GM12878 (cell line): ENCODE measurements around the gene PTPRJ. TPM values are rescaled to one million over a fixed set of nuclear protein-coding genes. Genes with fewer than 3 reads are reported as not detected.

Experiments used
- ATF3 ChIP-seq: IDR thresholded peaks from 2 replicates; pipeline ENCODE4 v1.6.1; 2011; ENCODE audit warnings: low read depth, mild to moderate bottlenecking, low read length, moderate library complexity, borderline replicate concordance; ENCODE audit errors: extremely low read depth
- BCL11A ChIP-seq: IDR thresholded peaks from 2 replicates; pipeline ENCODE4 v1.6.1; 2011; ENCODE audit warnings: low read depth, low read length
- BCLAF1 ChIP-seq: fragments of 450-650 bp; IDR thresholded peaks from 2 replicates; pipeline ENCODE4 v1.6.1; 2017; ENCODE audit warnings: antibody characterized with exemption, mild to moderate bottlenecking, moderate library complexity
- BMI1 ChIP-seq: fragments of 450-650 bp; IDR thresholded peaks from 2 replicates; pipeline ENCODE4 v1.6.1; 2016; ENCODE audit warnings: mild to moderate bottlenecking, moderate library complexity, borderline replicate concordance
- CTCF ChIP-seq, 3 experiments: IDR thresholded peaks in 2 of 3; conservative IDR thresholded peaks in 1 of 3; 2 replicates each; pipeline ENCODE4 v1.5.1; 2011; ENCODE audit warnings: low read depth in 3 of 3, low read length in 3 of 3, mild to moderate bottlenecking in 3 of 3, control low read depth in 2 of 3, moderate library complexity in 2 of 3, inconsistent platforms in 1 of 3, mixed read lengths in 1 of 3; ENCODE audit not compliant: control insufficient read depth in 2 of 3, insufficient read depth in 1 of 3; ENCODE audit errors: extremely low read depth in 1 of 3
- IKZF2 ChIP-seq, 2 experiments: fragments of 450-650 bp; IDR thresholded peaks; 2 replicates each; pipeline ENCODE4 v1.6.1; 2017; ENCODE audit warnings: mild to moderate bottlenecking in 2 of 2, moderate library complexity in 2 of 2
- IRF5 ChIP-seq: fragments of 450-650 bp; IDR thresholded peaks from 2 replicates; pipeline ENCODE4 v1.6.1; 2017; ENCODE audit warnings: borderline replicate concordance
- MEF2B ChIP-seq: fragments of 450-650 bp; IDR thresholded peaks from 2 replicates; pipeline ENCODE4 v1.6.1; 2018; ENCODE audit warnings: mild to moderate bottlenecking, moderate library complexity; ENCODE audit not compliant: partially characterized antibody, poor library complexity, severe bottlenecking
- NFYB ChIP-seq: IDR thresholded peaks from 2 replicates; pipeline ENCODE4 v1.6.1; 2011; ENCODE audit warnings: low read depth, mild to moderate bottlenecking, low read length, improper control_type of control experiment, moderate library complexity; ENCODE audit not compliant: insufficient read depth
- NR2C2 ChIP-seq: IDR thresholded peaks from 2 replicates; pipeline ENCODE4 v1.6.1; 2011; ENCODE audit warnings: borderline replicate concordance, low read depth; ENCODE audit not compliant: control insufficient read depth, insufficient read length
- PAX5 ChIP-seq: IDR thresholded peaks from 2 replicates; pipeline ENCODE4 v1.6.1; 2011; ENCODE audit warnings: low read depth, low read length, borderline replicate concordance
- RBBP5 ChIP-seq: fragments of 200-600 bp; sonication (generic); conservative IDR thresholded peaks from 2 replicates; pipeline ENCODE4 v1.6.1; 2016
- STAT1 ChIP-seq: fragments of 450-650 bp; conservative IDR thresholded peaks from 2 replicates; pipeline ENCODE4 v1.6.1; 2014; ENCODE audit warnings: antibody characterized with exemption, mild to moderate bottlenecking
- STAT3 ChIP-seq: IDR thresholded peaks from 2 replicates; pipeline ENCODE4 v1.6.1; 2011; ENCODE audit warnings: low read depth, low read length, improper control_type of control experiment
- USF2 ChIP-seq: IDR thresholded peaks from 2 replicates; pipeline ENCODE4 v1.6.1; 2011; ENCODE audit warnings: low read depth, low read length, improper control_type of control experiment, borderline replicate concordance
- YBX1 ChIP-seq: fragments of 450-650 bp; IDR thresholded peaks from 2 replicates; pipeline ENCODE4 v1.6.1; 2016; ENCODE audit warnings: antibody characterized with exemption
- YY1 ChIP-seq: IDR thresholded peaks from 2 replicates; pipeline ENCODE4 v1.6.1; 2011; ENCODE audit warnings: low read depth, mild to moderate bottlenecking, low read length
- ZBTB4 ChIP-seq: fragments of 450-650 bp; formaldehyde crosslinking; IDR thresholded peaks from 2 replicates; pipeline ENCODE4 v1.4.0; 2022; ENCODE audit warnings: mild to moderate bottlenecking, moderate library complexity
- ZSCAN29 ChIP-seq: fragments of 450-650 bp; IDR thresholded peaks from 2 replicates; pipeline ENCODE4 v1.6.1; 2017; ENCODE audit warnings: mild to moderate bottlenecking, moderate library complexity
- polyA plus RNA-seq, 11 experiments: library from polyadenylated mRNA; depleted of rRNA in 4 of 11; unstranded in 6 of 11; stranded (reverse) in 5 of 11; fragments of >200 nt; fragmentation: Nextera tagmentation in 4 of 11; fragmentation: Illumina TruSeq in 1 of 11; extraction: Ambion mirVana in 4 of 11; extraction: Trizol in 1 of 11; gene quantifications; 1 replicate in 1 of 11; 2 replicates in 10 of 11; pipeline versions ENCODE4 v1.2.1 to v1.2.3, GENCODE V29; 2011 to 2016; ENCODE audit warnings: inconsistent platforms in 2 of 11, missing spikeins in 2 of 11, low read depth in 1 of 11
- total RNA-seq, 4 experiments: library from RNA; depleted of rRNA in 3 of 4; stranded (reverse); fragments of >200 nt in 3 of 4; fragmentation: Illumina TruSeq in 1 of 4; extraction: Trizol in 1 of 4; gene quantifications; 2 replicates each; pipeline versions ENCODE4 v1.2.1 to v1.2.3, GENCODE V29; 2013 to 2021

PTPRJ gene
- total and polyA plus RNA-seq, 10 of the 15 experiments (the other 5 are each of a cell fraction or from before 2014, with no cell fraction given), result 0.22 to 22.4 (median 7.4) TPM

- no peak for TF ChIP-seq IRF5
- no peak for TF ChIP-seq ZSCAN29
- no peak for TF ChIP-seq MEF2B
- peak; percentile 83 to 89 for TF ChIP-seq IKZF2 (IDR thresholded peaks at IDR 0.05)
- no peak for TF ChIP-seq ATF3
- no peak for TF ChIP-seq STAT1
- peak; percentile 79; the same call in 1 of the 2 replicates for TF ChIP-seq BCL11A
- TF ChIP-seq CTCF (IDR thresholded peaks at IDR 0.05 in 2 of 3, conservative IDR thresholded peaks at IDR 0.05 in 1 of 3; ENCODE audit: control insufficient read depth in 2 of 3, extremely low read depth in 1 of 3, insufficient read depth in 1 of 3, low read depth in 3 of 3, low read length in 3 of 3), result no peak
- TF ChIP-seq NFYB, result no peak
- no peak for TF ChIP-seq USF2
- no peak for TF ChIP-seq BCLAF1
- TF ChIP-seq YBX1, result no peak
- no peak for TF ChIP-seq NR2C2
- TF ChIP-seq STAT3, result no peak
- no peak for TF ChIP-seq YY1
- TF ChIP-seq BMI1, result no peak
- no peak for TF ChIP-seq ZBTB4 (CRISPR knock-in tag)
- TF ChIP-seq PAX5, result no peak; the same call in 1 of the 2 replicates
- TF ChIP-seq RBBP5, result no peak
Observed at GRCh38 chr11:48008951-48009270, 28.6 kb downstream of the PTPRJ start (continued).
